ENCODE measurements around the gene SH2B2. TPM values are rescaled to one million over a fixed set of nuclear protein-coding genes. Genes with fewer than 3 reads are reported as not detected.
"Not testable (repeated sequence)": the region's sequence is repeated elsewhere in the genome, so short reads cannot be mapped to it uniquely, and the experiment has no call there.

SH2B2 gene
- total RNA-seq, 1 donor from 2014 or later = 0.60 TPM

GRCh38 chr7:102330666-102331460, 44.2 kb downstream of the SH2B2 start:
- DNase-seq (ENCODE audit: low read depth in 2 of 2) = not testable (repeated sequence)

GRCh38 chr7:102335574-102335973, 48.9 kb downstream of the SH2B2 start:
- not testable (repeated sequence) for DNase-seq (ENCODE audit: low read depth in 2 of 2)

- not testable (repeated sequence) for DNase-seq (ENCODE audit: low read depth in 2 of 2)
Observed at GRCh38 chr7:102337002-102337401, 50.3 kb downstream of the SH2B2 start.

- DNase-seq (ENCODE audit: low read depth in 2 of 2) = not testable (repeated sequence)
Observed at GRCh38 chr7:102337420-102337819, 50.8 kb downstream of the SH2B2 start.

GRCh38 chr7:102340599-102341368, 54.1 kb downstream of the SH2B2 start:
- DNase-seq (ENCODE audit: low read depth in 2 of 2) = not testable (repeated sequence)

GRCh38 chr7:102346983-102347382, 60.3 kb downstream of the SH2B2 start:
- not testable (repeated sequence) for DNase-seq (ENCODE audit: low read depth in 2 of 2)

- not testable (repeated sequence) for DNase-seq (ENCODE audit: low read depth in 2 of 2)
Observed at GRCh38 chr7:102356344-102356743, 69.7 kb downstream of the SH2B2 start, which contains the start of gene SPDYE6. Gene SPDYE6 (minus strand): TSS chr7:102356444. CDS start chr7:102356023, 421 bp downstream.

- DNase-seq (ENCODE audit: low read depth in 2 of 2) = peak; percentile 98 to 99
Observed at GRCh38 chr7:102363549-102364393, 77.1 kb downstream of the SH2B2 start.

- not testable (repeated sequence) for DNase-seq (ENCODE audit: low read depth in 2 of 2)
Observed at GRCh38 chr7:102364394-102364886, 77.8 kb downstream of the SH2B2 start.

GRCh38 chr7:102365390-102365789, 78.7 kb downstream of the SH2B2 start:
- not testable (repeated sequence) for DNase-seq (ENCODE audit: low read depth in 2 of 2)

GRCh38 chr7:102370038-102370437, 83.4 kb downstream of the SH2B2 start:
- not testable (repeated sequence) for DNase-seq (ENCODE audit: low read depth in 2 of 2)

Other genes starting within 250 kb of the SH2B2 start
- gene SPDYE6, start 69.6 kb downstream of the SH2B2 start, total RNA-seq = not detected in 2 replicates
- gene PRKRIP1, start 109.5 kb downstream of the SH2B2 start, total RNA-seq = 8.1 and 10.3 TPM in 2 replicates
- gene ORAI2, start 146.7 kb downstream of the SH2B2 start, total RNA-seq = 45.3 and 57.7 TPM in 2 replicates
- gene ALKBH4, start 178.0 kb downstream of the SH2B2 start, total RNA-seq = 8.9 and 10.5 TPM in 2 replicates
- 13.5 and 17.7 TPM in 2 replicates for gene LRWD1, start 178.1 kb downstream of the SH2B2 start, total RNA-seq
- gene POLR2J, start 192.1 kb downstream of the SH2B2 start, total RNA-seq = 26.8 and 32.5 TPM in 2 replicates
- gene RASA4B, start 230.9 kb downstream of the SH2B2 start, total RNA-seq = 1.4 and 1.7 TPM in 2 replicates

All from lung microvascular endothelial cell (primary cell).